HG02571 (cell line): ENCODE data around the gene ZNF284.
"Not testable (repeated sequence)": the region's sequence is repeated elsewhere in the genome, so short reads cannot be mapped to it uniquely, and the experiment has no call there.

Source experiments
- ATAC-seq: cut with Tn5 transposase; IDR thresholded peaks from one replicate; pipeline ENCODE4 v1.9.1; 2021; ENCODE audit warnings: mild to moderate bottlenecking, moderate library complexity; ENCODE audit not compliant: unreplicated experiment

The ZNF284 gene

GRCh38 chr19:44109458-44109857 is 37.5 kb downstream of the ZNF284 start:
- no peak for ATAC-seq

GRCh38 chr19:44111910-44112463 is 40.0 kb downstream of the ZNF284 start:
- ATAC-seq, result no peak

GRCh38 chr19:44112802-44113137 is 40.8 kb downstream of the ZNF284 start:
- ATAC-seq, result no peak

DNA sequence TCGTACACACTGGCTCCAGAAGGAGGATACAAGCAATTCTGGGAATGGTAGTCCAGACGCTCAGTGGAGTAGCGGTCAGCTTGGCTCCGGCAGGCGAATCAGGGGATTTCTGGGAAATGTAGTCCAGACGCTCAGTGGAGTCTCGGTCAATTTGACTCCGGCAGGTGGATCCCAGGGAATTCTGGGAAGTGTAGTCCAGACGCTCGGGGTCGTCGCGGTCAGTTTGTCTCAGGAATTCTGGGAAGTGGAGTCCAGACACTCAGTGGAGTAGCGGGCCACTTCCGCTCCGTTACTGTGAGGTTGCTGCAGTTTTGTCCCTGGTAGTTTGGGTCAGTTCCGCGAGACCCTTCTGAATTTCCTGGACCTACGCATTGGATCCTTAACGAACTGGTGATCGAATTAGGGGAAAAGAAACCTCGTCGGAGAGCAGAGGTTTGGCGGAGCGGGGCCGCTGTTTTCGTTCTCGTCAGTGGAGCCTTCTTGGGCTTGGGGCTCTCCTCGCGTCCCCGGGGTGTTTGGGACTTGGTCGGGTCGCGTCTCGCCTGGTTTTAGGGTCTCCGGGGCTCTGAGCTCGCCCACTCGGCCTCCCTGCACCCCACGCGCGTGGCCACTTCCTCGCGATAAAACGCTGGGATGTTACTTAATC is 41.3 kb downstream of the ZNF284 start, which contains the start of gene ZNF225:
Gene ZNF225, plus strand, starts transcription at position 262 of the 646 bp plus-strand sequence. CDS start 2,429 bp downstream, outside the sequence.
- peak; percentile 92 for ATAC-seq

DNA sequence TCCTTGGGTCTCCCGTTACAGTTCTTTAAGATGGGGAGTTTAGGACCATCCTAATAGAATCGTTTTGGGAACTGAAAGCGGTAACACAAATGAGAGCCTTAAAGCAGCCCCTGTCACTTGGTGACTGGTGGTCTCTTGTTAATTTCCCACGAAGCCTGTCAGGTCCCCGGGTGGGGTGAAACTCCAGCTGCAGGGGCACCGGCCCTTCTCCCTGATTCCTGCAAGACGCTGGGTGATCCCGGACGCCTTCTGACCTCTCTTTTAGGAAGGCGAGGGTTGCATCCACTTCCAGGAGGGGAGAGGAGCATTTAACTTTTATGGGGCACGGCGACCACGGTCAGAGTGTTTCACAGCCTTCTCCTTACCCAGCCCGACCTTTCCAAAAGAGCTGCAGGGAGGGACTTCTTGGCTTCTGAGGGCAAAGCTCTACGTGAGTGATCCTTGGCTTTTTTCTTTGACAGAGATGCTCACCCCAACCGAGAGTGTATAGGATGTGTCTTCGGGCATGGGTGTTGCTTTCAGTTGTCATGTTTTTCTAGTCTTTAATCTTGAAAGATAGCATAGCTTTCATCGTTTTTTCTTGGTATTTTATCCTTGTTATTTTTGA is 41.9 kb downstream of the ZNF284 start:
- ATAC-seq, result no peak

DNA sequence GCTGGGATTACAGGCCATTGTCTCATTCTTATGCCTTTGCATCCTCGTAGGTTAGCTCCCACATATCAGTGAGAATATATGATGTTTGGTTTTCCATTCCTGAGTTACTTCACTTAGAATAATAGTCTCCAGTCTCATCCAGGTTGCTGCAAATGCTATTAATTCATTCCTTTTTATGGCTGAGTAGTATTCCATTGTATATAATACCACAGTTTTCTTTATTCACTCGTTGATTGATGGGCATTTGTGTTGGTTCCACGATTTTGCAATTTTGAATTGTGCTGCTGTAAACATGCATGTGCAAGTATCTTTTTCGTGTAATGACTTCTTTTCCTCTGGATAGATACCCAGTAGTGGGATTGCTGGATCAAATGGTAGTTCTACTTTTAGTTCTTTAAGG is 49.2 kb downstream of the ZNF284 start:
- not testable (repeated sequence) for ATAC-seq

GRCh38 chr19:44131955-44132354 is 60.0 kb downstream of the ZNF284 start:
- ATAC-seq, result no peak
